Activated CD4-positive, alpha-beta T cell treated with anti-CD3 and anti-CD28 coated beads, Interleukin-2, Interleukin-4, amounts not matched to agents 100 ng/mL and 50 ng/mL, durations not matched to agents 16 hours and 8 hours (primary cell): Measurements from ENCODE around the gene HSPD1.
A peak's percentile ranks its signal among the peaks of the same experiment; 100 is the strongest.

ENCODE experiments used
- DNase-seq: peaks from one replicate; pipeline ENCODE4 v3.0.0-alpha.2; 2020; ENCODE audit warnings: low spot score

Gene HSPD1

DNA sequence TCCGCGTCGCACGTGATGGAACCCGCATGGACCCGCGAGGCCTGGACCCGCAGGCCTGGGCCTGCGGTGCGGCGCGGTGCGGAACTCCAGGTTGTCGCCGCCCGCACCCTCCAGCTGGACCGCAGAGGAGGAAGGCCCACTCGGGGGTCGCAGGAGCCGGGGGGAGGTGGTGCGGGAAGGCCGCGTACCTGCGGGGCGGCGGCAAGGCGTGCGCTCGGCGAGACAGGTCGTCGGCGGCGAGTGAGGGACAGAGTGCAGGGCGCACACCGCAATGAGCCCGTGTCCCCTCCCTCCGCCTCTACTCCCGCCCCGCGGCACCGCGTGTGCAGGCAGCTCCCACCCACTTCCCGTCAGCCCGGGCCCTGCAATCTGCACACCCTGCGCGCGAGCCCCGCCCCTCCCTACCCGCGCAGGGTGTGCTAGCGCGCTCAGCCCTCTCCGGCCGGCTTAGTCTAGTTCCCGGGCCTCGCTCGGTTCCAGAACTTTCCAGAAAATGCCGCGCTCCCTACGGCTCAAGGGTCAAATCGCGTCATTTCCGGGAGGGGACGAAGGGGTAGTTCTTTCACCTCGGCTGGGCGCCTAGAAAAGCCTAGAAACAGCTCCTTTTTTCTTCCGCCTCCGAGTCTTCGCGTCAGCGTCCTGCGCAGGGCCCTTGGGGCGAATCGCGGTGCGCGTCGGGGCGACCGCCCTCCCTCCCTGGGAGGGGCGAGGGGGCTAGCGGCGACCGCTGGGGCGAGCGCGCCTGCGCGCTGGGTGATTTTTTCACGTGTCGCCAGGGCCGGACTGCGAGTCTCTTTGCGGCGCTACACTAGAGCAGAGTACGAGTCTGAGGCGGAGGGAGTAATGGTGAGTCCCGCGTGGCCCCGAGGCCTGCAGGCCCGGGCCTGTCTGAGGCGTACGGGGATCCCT, at the start of gene HSPD1, which contains the start of gene HSPE1:
Gene HSPD1 (minus strand): TSS at position 247 of the 909 bp plus-strand sequence. CDS start 992 bp downstream, outside the sequence.
Gene HSPE1 (plus strand): TSS at position 786 of the 909 bp plus-strand sequence. CDS start 58 bp downstream, at position 844.
- DNase-seq, result peak; percentile 99

DNA sequence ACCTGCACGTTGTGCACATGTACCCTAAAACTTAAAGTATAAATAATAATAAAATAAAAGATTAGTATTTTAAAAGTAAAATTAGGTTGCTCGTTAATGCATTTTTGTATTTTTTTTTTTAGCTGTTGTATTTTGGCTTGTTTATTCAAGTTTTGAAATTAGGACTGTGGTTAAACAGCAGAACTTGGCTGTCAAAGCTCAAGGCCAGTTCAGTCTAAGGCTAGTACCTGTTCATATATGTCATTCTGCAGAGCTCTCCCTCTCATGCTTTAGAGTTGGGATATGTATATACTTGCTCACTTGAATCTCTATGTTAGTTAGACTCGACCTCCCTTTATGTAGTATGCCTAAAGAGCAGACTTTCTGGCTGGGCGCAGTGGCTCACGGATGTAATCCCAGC, 48.9 kb upstream of the HSPD1 start:
- DNase-seq, result no peak

DNA sequence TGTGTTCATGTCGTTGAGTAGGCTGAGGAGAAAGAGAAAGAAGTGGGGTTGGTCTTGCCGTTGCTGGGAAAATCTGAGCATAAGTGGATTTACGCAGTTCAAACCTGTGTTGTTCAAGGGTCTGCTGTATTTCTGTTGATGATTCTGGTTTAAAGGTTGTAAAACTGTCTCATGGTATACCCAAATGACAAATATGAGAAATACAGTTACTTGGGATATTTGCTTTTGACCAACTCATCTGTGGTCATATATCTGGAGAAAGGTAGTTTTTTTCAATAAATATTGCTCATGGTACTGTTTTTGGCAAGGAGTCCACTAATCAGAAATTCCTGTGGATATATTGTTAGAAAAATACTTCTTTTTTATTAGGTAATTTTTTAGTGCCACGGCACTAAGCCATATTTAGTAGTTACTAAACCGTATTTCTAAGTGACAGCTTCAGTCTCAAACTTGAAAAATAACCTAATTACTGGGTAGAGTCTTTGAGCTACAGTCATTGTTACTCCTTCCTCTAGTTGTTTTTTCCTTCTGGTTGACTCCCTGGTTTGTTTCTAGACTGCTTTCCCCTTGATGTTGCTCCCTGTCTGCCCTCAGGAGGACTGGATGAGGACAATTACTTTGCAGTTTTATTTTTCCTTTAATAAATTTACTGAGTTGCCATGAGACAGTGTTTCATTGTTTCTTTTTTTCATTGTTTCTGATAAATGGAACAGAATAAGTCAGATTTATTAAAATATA, 47.7 kb upstream of the HSPD1 start:
- no peak for DNase-seq

DNA sequence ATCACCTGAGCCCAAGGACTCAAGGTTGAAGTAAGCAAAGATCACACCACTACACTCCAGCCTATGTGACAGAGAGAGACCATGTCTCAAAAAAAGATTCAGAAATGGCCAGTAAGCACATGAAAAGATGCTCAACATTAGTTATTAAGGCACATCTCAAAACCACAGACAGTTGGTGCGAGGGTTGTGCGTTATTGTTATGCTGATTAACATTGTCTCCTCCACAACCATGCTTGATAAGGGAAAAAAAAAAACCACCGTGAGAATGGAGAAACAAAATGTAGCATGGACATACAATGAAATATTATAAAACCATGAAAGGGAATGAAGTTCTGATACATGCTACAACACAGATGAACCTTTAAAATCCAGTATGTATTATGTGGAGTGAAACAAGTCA, 43.6 kb upstream of the HSPD1 start:
- DNase-seq, result no peak

DNA sequence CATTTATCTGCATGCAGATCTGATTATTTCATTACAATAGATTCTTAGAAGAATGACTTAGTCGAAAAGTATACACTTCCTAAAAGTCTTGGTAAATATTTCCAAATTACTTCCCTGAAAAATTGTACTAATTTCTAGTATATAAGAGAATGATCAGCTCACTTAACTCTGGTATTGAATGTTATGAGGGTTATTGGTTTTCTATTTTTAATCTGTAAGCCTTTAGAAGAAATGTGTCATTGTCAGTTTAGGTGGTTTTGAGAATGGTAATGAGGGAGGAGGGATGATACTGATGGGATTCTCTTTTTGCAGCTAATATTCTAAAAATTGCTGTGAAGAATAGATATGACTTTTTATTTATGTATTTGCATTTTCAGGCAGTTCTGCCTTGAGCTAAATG, 40.1 kb upstream of the HSPD1 start:
- DNase-seq, result no peak

DNA sequence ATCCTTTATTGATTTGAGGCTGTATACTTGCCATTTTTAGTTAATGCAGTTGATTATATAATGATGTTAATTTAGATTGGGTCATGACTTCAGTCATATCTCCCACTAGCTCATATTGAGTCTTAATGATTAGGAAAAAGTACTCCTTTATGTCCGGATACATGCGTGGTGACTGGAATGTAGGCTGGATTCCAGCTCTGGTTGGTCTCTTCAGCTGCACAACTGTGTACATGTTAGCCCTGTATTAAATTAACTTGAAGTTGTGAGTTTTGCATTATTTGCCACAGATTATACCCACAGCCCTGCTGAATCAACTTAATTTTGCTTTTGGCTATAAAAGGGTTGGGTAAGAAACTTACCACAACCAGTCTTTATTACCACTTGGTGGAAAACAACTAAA, 38.8 kb upstream of the HSPD1 start:
- DNase-seq, result no peak

DNA sequence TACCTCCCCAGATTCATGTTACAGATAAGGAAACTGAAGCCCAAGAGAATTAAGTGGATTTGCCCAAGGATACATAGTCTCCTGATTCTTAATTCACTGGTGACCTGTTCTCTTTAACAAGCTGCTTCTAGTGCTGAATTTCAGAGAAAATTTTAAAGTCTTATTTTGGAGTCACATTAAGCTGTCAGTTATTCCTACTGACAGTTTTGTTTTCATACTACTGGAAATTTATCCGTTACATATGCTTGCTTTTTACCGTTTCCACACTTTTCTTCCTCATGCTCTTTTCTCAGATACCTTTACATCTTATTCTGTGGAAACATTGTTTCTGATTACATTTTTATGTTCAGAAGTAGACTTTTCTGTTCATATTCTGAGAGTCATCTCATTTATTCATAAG, 17.5 kb upstream of the HSPD1 start:
- DNase-seq, result no peak

DNA sequence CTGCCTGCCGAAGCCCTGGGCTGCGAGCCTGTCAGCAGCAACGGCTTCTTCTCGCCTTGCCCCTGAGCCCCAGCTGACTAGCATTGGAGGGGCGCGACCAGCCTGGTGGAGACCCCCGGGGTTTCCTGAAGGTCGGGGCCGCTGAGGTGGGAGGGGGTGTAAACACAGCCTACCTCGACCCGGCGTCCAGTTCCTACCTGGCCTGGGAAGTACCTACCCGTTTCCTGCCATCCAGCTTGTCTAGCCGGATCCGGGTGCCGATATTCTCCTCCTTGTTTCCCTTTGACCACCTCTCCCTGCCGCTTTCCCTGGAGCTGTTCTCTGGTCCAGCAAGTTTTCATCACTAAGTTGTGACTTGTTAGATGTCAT, 16.7 kb upstream of the HSPD1 start:
- DNase-seq, result no peak

DNA sequence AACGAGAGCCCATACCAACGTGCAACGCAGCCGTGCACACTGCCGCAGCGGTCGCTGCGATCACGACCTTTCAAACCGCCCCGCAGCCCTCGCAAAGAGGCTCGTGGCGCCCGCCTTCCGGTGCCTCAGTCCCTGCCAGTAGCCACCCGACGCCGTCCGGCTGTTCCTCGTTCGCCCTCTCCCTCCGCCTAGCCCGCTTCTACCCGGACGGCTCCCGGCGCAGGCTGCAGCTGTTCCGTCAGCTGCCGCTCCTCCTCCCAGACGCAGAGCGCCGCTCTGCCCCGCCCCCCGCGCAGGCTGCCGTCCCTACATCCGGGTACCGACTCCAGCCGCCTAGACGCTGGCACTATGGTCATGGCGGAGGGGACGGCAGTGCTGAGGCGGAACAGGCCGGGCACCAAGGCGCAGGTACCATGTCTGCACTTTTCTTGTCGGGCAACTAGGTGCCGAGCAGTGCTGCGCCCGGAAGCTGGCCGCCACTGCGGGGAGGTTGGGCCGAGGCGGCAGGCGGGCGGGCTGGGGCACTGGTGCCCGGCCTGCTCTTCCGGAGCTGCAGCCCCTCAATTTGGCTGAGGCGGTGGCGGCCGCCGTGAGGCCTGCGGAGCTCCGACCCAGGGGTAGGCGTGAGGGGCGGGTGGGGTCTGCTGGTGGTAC, 16.2 kb upstream of the HSPD1 start, which contains the start of gene MOB4:
Gene MOB4 (plus strand): TSS at position 328 of the 654 bp plus-strand sequence. CDS start 21 bp downstream, at position 349.
- DNase-seq, result peak; percentile 94

DNA sequence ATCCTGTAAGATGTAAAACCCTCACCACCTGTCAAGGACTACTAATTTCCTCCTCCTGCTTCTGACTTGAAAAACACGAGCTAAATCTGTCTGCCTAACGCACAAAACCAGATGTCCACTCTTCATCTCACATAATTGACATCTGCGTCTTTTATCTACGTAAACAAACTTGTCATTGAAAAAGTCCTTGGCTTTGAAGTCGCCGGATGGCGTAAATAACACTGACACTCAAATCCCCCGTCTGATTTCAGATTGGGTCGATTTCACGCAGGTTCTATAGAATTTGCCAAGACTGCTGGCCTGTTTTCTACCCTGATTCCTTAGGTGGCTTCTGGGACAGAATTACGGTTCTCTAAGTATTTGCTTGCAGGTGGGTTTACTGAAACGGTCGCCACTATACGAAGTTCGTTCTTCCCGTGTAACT, 15.7 kb upstream of the HSPD1 start:
- no peak for DNase-seq

DNA sequence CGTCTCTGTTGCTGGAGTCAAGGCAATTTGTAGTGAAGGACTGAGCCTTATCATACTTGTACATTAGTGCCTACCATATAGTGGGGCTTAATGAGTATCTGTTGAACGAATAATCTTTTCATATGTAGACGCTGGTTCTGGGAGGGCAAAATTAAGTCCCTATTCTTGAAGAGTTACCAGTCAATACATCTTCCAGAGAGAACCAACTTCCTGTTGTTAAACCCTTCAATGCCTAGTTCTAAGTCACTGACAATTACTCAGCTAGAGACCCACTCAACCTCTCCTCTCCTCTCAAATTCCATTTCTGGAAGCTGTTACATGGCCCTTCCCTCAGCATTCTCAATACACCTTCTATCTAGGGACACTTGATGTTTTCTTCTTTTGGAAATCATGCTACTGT, 15.1 kb upstream of the HSPD1 start:
- DNase-seq, result no peak

DNA sequence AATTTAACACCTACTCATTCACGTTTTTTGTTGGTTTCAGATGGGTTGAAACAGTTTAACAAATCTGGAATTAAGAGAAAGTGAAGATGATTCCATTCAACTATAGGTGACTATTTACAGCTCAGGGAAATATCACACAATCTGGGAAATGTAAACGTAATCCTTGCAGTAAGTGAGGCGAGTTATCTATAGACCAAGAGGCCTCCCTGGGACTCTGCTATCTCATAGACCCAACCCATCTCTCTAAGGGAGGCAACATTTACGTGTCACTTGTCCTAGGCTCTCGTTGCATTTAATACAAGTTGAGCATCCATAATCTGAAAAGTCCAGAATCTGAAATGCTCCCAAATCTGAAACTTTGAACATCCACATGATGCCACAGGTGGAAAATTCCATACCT, 14.3 kb upstream of the HSPD1 start:
- DNase-seq, result no peak

DNA sequence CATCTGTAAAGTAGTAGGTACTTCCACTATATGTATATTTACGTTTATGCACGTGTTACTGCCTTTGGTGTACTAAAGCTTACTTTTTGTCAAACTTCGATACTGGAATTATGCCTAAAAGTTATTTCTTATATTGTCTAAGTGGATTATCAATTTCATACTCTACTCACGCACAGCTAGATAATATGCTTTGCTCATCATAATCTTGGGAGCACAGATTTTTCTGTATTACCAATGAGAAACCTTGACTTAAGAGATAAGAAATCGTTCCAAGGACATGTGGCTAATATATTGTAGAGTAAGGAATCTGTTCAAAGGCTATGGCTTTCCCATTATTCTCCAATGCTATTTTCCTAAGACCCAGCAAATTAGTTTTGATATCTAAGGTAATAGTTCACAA, 7.0 kb upstream of the HSPD1 start:
- no peak for DNase-seq

DNA sequence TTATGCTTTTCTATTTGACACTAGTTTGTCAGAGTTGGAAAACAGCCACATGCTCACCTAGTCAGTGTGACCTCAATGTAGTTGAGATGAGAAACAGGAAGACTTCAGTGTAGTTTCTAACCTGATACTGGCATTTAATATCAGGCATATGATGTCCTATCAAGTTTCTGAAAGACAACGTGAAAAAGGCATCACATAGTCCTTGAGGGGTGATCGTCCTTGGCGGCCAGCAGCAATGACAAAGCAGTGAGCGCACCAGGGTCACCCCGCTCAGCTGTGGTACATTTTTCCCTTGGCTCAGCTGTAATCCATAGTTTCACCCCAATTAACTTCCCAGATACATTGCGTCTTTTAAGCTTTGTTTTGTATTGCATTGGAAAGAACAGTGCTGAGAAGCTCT, 4.9 kb upstream of the HSPD1 start:
- no peak for DNase-seq

DNA sequence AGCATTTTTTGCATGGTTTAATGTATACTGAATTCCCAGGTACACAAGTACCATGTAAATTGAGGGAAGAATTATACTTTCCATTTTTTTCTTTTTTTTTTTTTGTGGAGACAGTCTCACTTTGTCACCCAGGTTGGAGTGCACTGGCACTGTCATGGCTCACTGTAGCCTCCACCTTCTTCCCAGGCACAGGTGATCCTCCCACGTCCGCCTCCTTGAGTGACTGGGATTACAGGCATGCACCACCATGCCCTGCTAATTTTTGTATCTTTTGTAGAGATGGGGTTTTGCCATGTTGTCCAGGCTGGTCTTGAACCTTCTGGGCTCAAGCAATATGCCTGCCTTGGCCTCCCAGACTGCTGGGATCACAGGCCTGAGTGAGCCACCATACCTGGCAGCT, 4.4 kb upstream of the HSPD1 start:
- DNase-seq, result no peak

DNA sequence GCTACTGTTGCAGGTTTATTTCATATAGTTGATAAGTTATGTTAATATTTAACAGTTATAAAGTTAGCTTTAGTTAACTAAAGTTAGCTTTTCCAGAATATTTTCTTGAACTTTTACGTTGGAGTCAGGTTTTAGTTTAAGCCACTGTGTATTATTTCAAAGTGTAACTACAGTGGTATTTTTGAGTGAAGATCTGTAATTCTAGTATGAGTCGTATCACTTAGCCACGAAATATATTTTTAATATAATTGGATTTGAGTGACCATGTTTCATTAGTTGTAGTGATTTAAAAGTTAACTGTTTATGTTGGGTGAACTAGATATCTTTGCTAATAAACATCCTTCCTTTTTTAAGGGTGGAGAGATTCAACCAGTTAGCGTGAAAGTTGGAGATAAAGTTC, 3.0 kb upstream of the HSPD1 start:
- no peak for DNase-seq

DNA sequence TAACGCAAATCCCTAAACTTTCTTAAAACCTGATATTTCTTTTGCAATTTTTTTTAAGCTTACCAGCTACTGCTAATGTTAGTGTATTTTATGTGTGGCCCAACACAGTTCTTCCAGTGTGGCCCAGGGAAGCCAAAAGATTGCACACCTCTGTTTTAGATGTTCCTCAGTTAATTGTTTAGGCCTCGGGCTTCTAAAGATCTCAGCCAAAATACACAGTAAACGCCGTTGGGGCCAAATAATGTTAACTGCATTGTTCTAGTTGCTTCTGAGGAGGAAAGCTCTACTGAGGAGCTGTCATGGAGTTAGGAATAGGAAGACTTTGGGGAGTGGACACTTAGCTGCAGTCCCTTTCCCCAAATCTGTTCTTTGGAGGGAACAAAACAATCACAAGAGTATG, 2.6 kb upstream of the HSPD1 start:
- DNase-seq, result no peak

DNA sequence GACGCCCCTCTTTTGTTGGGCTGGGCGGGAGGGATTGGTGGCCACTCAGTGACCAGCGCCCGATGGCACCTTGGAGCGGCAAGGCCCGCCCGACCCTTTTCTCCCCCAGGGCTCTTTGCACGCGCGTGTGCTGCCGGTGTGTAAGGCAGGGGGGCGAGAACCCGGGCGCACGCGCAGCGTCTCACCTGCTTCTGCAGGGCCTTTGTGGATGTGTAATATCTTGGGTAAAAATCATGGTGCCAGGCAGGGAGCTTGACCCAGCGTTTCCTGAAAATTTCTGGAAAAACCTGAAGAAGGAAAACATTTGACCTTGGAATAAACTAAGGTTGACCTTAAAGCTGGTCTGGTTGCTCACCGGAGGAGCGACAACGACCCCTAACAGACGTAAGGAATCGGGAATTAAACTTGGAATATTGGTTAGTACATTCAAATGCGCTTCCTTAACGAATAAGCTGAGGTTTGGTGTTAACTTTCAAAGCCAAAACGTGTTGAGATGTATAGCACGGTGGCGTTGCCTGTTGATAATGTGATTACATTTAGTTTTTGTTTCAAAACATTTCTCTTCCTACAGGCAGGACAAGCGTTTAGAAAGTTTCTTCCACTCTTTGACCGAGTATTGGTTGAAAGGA, 977 bp upstream of the HSPD1 start:
- no peak for DNase-seq

DNA sequence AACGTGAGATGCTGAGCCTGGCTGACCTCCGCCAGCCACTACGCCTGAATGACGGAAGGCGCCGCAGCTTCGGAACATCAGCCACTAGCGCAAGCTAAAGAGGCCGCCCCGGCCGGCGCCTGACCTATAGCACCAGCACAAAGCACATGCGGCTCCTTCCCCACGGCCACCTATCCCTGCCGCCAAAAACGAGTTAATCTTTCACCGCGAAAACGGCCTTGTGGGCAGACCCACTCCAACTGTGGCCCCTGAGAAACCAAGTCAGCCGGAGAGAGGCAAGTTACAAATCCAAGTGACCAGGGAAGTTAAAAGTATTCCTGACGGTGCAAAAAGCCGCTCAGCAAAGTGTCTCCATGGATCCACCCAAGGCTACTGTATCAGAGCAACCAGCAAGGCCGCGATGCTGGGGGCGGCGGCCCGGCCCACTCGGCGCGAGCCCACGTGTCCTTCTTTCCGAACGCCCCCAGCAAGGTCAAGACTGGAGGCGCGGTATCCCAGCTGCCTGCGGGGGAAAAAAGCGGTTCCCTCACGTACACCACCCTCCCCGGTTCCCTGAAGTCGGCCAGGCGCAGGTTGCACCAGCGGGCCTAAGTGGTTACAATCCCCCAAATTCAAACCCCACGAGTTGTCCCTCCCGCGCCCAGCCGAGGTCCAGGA, 575 bp downstream of the HSPD1 start:
- peak; percentile 56 for DNase-seq

DNA sequence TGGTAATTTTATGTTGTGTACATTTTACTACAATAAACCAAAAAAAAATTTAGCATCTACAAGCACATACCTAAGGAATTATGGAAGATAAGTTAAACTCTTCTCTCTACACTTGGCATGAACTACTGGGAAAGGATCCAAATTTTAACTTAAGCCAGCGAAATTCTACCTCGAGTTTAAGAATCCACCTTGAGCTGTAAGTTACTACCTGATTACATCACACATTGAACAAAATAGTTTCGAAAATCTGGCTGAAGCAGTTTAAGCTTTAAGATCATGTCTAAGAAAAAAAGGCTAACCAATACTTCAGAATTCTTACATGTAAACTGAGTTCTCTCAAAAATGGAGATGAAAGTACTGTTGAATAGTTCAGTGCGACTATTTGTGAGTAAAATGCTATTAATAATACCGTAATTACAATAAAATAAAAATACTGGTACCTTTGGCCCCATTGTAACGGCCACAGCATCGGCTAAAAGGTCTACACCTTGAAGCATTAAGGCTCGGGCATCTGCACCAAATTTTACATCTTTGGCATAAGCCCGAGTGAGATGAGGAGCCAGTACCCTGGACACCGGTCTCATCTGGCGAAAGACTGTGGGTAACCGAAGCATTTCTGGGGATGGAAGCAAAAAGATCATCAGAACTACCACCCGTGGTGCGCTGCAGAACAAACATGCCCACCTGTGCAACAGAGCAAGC, 1.3 kb downstream of the HSPD1 start:
- no peak for DNase-seq

DNA sequence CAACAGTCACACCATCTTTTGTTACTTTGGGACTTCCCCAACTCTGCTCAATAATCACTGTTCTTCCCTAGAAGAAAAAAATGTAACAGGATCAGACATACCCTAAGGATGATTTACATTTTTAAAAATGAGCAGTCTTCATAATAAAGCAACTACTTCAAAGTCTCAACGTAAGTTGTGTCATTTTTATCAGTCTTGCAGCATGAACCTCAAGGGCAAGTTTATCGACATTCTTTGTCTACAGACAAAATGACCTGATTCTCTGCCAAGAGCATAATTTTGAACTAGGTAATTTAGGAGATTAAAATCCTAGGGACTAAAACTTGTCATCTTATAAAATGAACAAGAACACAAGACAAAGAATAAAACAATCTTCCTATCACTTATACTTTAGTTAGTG, 2.3 kb downstream of the HSPD1 start:
- DNase-seq, result no peak
